Measurements from ENCODE around the gene KCNK15.

Gene KCNK15

DNA sequence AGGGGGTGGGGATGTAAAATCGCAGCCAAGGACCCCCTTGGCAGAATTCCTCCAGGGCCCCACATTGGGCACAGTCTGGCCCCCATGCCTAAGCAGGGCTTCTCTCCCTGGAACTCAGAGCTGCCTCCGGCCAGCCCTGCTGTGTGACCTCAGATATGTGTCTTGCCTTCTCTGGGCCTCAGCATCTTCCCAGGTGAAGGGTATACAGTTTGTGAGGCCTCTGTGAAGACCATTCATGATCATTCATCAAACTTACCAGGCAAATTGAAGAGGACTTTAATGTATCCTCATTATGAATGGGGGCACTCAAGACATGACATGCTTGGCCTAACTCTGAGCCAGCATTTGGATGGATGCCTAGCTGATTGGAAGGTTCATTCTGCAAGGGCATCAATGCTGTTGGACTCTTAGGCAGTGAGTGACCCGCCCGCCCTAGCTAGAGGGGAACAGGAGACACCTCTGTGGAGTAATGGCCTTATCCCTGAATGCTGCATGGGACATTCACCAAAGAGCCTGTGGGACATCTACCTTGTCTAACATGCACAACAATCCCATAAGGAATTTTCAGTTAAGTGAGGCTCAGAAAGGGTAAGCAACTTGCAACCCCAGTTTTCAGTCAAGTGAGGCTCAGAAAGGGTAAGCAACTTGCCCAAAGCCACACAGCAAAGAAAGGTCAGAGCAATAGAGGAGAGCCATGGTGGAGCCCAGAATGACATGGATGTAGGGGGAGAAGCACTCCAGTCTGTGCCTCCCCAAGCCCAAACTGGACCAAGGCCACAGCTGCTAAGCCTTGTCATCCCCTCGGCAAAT lies 30.0 kb upstream of the KCNK15 start:
- DNase-seq, result no peak

DNA sequence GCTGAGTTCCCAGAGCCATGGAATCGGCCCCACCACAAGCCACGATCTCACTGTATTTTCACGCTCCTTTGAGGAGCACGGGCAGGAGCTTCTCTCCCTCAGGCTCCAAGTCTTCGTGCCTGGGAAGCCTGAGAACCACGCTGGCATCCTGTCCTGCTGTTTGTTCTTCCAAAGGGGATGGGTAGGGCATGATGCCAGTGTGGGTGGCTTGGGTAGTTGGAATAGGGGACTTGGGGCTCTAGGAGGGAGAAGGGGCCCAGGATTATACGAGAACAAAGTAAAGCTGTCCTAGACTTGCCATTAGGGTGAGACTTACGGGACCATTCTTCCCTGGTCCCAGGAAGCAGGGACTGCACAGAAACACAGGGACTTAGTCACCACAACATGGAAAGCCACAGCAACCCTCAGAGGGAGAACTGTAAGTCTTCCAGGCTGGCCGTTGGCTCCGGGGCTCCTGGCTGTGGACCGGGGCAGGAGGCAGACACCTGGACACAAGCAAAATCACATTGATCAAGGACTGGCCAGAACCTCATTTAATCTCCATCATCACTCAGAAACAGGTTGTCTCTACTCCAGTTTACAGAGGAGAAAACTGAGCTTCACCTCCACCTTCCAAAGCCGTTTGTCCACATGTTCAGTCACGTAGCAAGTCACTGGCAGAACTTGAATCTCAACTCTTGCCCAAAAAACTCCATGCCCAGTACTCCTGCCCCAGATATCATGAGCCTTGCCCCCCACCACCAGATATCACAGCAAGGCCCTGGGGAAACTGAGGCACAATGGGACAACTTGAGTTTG lies 29.2 kb upstream of the KCNK15 start:
- DNase-seq, result no peak

- DNase-seq, result no peak
These were observed 27.7 kb upstream of the KCNK15 start for GRCh38 chr20:44717986-44718385.

DNA sequence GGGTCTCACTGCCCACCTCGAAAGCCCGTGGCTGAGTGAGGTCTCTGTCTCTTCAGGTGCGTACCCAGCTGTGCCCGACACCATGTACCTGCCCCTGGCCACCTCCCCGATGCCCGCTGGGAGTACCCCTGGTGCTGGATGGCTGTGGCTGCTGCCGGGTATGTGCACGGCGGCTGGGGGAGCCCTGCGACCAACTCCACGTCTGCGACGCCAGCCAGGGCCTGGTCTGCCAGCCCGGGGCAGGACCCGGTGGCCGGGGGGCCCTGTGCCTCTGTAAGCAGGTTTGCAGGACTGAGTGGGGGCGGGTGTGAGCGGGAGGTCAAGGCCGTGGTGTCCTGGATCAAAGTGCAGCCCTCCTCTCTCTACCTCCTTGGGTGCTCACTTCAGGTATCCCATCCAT lies 25.8 kb upstream of the KCNK15 start:
- no peak for DNase-seq

DNA sequence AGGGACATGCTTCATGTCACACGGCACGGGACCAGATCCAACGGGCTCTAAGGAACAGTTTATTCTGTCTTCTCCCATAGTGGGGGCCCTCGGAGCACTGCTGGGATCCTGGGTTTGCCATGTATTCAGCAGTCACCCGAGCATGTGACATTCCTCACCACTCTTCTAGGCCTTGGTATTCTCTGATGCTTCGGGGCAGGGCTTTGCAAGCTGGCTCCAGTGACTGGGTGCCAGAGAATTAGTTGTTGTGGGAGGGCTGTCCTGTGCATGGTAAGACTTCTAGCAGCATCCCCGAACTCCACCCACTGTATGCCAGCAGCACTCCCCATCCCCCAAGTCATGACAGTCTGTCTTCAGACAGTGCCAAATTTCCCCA lies 25.1 kb upstream of the KCNK15 start:
- no peak for DNase-seq

- no peak for DNase-seq
These were observed 24.5 kb upstream of the KCNK15 start for GRCh38 chr20:44720997-44721784.

DNA sequence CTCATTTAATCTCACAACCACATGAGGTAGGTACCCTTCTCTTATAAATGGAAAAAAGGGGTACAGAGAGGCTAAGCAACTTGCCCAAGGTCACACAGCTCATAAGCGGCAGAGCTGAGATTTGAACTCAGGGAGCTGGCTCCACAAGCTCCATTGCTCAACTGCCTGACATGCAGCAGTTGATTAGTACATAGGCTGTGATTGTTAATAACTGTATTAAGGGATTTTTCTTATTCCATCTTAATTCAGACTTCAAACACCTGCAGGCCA lies 23.9 kb upstream of the KCNK15 start:
- no peak for DNase-seq

DNA sequence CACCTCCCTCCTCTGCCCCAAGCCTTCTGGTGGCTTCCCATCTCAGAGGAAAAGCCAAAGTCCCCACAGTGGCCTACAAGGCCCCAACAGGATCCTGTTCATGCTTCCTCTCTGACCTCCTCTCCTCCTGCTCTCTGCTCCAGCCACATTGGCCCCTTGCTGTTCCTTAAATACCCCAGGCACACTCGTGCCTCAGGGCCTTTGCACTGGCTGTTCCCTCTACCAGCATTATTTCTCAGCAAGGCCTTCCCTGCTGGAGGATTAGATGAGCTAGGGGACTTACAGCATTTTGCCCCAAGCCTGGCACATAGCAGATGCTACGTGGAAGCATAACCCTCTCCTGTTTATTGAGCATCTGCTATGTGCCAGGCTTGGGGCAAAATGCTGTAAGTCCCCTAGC lies 22.7 kb upstream of the KCNK15 start:
- no peak for DNase-seq

- no peak for DNase-seq
These were observed 22.3 kb upstream of the KCNK15 start for GRCh38 chr20:44723391-44723790.

- DNase-seq, result no peak
These were observed 21.8 kb upstream of the KCNK15 start for GRCh38 chr20:44723798-44724362.

GRCh38 chr20:44724423-44725091 lies 21.1 kb upstream of the KCNK15 start:
- DNase-seq, result no peak

DNA sequence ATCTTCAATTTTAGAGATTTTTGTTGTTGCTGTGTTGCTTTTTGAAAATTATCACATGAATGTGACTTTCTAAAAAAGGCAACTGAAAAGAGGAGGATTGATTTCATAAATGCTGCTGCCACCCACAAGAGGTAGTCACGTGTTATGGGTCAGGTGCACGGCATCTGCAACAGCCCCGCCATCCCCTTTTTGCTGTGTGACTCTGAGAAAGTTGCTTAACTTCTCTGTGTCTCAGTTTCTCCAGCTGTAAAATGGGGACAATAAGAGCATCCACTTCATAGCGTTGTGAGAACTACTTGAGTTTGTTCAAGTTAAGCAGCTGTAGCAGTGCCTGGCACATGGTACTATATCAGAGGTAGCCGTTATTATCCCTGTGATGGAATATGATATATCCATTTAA lies 19.8 kb upstream of the KCNK15 start:
- no peak for DNase-seq

DNA sequence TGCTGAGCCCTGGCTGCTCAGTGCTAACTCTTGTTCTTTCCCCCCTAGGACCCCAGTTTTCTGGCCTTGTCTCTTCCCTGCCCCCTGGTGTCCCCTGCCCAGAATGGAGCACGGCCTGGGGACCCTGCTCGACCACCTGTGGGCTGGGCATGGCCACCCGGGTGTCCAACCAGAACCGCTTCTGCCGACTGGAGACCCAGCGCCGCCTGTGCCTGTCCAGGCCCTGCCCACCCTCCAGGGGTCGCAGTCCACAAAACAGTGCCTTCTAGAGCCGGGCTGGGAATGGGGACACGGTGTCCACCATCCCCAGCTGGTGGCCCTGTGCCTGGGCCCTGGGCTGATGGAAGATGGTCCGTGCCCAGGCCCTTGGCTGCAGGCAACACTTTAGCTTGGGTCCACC lies 18.6 kb upstream of the KCNK15 start:
- DNase-seq, result no peak

- no peak for DNase-seq
These were observed 18.0 kb upstream of the KCNK15 start for GRCh38 chr20:44727651-44728050.

- no peak for DNase-seq
These were observed 16.7 kb upstream of the KCNK15 start for GRCh38 chr20:44728801-44729443.

DNA sequence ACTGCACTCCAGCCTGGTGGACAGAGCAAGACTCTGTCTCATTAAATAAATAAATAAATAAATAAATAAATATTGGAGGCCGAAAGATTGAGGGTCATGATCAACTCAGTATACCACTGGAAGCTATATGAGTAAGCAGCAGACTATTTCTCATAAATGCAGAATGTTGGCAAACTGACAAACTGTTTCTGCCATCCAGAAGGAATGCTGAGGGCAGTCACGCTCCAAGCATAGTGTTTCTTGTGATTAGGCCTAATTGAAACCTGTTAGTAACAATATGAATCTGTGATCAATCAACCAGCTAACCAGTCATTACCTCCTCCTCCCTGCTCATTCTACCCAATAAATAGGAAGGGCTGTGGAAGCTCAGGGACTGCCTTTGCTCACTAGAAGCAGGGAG lies 15.2 kb upstream of the KCNK15 start:
- no peak for DNase-seq

GRCh38 chr20:44731657-44732056 lies 14.0 kb upstream of the KCNK15 start:
- no peak for DNase-seq

DNA sequence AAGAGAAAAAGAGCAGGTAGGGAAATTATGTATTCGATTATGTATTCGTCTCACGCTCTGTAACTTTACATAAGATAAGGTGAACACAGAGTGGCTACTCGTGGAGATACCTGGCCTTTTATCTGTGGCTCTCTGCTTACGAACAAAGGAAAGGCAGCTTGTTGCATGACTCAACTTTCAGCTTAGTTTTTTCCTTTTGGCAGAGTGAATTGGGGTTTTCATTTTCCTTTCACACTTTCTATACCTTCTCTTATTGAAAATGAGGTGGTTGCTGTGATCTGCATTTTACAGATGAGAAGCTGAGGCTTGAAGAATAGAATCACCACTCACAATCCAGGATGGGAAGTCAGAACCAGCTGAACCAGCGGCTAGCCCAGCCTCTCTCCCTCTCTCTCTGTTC lies 13.3 kb upstream of the KCNK15 start:
- no peak for DNase-seq

DNA sequence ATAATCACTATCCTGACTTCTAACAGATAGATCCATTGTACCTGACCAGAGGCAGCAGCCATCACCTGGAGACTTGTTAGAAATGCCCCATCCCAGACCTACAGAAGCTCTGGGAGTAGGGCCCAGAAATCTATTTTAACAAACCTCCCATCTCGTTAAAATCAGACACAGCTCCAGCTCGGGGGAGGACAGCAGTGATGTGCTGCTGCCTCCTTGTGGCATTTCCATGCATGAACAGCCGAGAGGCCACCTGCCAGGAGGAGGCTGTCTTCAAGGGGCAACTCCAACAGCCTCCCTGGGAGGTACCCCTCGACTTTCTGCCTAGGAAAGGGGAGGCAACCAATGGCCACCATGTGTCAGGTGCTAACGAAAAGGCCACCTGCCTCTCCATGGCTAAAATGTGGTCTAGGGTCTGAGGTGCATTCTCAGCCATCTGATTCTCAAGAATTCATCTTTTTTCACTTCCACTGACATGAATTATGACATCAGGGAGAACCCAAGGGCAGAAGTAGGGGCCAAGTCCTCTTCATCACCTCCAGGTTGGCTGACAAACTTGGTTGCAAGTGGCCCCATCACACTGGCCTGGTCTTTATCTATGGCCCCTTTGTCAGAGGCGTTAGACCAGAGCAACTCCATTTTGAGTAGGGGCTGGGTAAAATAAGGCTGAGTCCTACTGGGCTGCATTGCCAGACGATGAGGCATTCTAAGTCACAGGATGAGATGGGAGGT lies 12.2 kb upstream of the KCNK15 start:
- DNase-seq, result peak; percentile 69

DNA sequence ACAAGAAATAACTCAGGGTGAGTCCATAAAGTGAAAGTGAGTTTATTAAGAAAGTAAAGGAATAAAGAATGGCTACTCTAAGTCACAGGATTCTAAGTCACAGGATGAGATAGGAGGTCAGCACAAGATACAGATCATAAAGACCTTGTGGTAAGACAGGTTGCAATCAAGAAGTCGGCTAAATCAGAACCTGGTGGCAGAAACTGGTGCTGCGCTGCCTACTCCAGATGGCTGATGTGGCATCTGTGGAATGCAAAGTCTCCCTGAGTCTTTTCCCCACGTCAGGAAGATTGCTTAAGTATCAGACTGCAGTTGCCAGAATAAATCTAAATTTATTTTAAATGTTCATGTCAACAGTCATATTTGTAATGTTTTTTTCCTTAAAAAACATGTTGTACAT lies 10.7 kb upstream of the KCNK15 start:
- no peak for DNase-seq

DNA sequence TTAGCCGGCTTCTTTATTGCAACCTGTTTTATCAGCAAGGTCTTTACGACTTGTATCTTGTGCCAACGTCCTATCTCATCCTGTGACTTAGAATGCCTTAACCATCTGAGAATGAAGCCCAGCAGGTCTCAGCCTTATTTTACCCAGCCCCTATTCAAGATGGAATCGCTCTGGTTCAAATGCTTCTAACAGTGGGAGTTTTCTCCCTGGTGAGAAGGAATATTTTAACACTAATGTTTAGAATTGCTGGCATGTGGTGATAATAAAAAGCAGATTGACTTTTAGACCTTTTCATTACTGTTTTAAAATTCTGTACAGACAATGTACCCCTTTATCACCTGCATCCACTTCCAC lies 9.9 kb upstream of the KCNK15 start:
- DNase-seq, result no peak

All from stimulated activated CD4-positive, alpha-beta T cell treated with anti-CD3 and anti-CD28 coated beads, Interleukin-15, amount 100 ng/mL, for 24 hours (primary cell).